HG03060 (cell line): Measurements from ENCODE around the gene KAZN.

Experiments used
- ATAC-seq: cut with Tn5 transposase; IDR thresholded peaks from one replicate; pipeline ENCODE4 v1.9.1; 2021; ENCODE audit warnings: low read depth, moderate number of reproducible peaks; ENCODE audit not compliant: unreplicated experiment

KAZN gene

DNA sequence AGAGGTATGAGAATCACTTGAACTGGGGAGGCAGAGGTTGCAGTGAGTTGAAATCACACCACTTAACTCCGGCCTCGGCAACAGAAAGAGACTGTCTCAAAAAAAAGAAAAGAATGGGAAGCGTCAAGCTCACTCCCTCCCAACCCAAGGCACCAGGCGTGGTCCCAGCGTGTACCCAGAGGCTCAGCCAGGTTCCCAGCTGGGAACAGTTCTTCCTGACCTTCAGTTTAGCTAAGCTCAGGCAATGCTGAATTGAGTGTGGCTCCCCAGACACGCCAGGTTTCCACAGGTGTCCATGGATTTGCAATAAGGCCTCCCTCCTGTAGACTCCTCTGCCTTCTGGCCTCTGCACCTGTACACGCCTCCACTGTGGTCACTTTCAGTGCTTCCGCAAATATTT lies 414.3 kb downstream of the KAZN start:
- no peak for ATAC-seq

DNA sequence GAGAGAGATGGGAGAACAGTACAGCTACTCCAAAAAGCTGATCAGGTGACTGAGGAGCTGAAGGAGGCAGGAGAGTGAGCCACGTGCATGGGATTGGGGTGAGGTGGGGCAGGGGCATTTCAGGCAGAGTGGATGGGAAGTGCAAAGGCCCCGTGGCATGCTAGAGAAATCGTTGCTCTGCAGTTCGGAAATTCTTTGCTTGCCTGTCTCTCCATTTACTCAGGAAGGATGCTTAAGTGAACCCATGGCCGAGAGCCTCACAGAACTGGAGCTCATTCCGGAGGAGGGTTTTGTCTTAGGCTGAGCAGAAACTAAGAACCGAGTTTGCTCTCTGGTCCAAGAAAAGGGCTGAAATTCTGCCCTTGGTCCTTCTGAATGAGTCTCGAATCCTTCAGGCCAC lies 415.3 kb downstream of the KAZN start:
- no peak for ATAC-seq

DNA sequence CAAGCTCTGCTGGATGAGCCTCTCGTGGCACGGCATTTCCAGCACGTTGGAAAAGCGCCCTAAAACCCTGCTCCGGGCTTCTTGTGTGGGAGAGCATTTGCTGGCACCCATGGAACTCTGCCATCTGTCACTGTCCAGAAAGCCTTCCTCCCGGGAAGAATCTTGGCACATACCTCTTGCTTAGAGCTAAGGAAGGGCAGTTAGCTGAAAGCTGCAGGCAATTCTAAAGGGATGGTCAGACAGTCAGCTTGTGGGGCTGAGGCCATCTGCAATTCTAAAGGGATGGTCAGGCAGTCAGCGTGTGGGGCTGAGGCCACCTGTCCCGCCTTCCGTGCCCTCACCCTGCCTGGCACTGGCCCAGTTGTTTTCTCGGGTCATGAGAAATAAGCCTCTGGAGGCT lies 416.0 kb downstream of the KAZN start:
- ATAC-seq, result no peak

DNA sequence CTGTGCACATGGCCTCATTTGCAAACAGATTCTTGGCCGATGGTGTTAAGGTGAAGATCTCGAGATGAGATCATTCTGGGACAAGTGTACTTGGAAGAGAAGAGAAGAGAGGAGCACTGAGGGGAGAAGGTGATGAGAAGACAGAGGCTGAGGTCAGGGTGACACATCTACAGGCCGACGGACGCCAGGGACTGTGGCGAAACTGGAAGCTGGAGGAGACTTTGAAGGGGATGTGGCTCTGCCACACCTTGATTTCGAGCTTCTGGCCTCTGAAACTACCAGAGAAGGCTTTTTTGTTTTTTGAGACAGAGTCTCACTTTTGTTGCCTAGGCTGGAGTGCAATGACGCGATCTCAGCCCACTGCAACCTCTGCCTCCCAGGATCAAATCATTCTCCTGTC lies 417.5 kb downstream of the KAZN start:
- no peak for ATAC-seq

DNA sequence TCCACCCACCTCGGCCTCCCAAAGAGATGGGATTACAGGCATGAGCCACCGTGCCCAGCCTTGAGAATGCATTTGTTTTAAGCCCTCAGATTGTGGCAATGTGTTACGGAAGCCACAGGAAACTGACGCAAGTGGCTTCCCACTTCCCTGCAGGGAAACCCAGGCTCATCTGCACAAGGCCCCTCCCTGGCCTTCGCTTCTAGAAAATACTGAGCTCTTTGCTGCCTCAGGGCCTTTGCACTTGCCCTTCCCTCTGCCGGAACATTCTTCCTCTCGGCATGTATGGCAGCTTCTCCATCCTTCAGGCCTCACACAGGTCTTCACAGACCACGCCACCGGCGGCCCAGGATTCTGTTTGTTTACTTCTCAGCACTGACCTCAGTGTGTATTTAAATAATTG lies 418.0 kb downstream of the KAZN start:
- no peak for ATAC-seq

DNA sequence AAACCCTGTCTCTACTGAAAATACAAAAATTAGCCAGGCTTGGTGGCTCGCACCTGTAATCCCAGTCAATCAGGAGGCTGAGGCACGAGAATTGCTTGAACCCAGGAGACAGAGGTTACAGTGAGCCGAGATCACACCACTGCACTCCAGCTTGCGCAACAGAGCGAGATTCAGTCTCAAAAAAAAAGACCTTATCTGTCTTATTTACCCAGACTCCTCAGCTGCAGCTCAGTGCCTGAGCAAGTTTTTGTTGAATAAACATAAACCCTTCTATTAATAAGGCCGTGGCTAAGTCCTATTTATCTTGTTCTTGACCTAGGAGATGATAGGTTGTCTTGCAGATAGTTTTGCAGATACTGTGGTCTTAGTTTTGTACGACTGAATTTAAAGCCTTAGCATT lies 418.6 kb downstream of the KAZN start:
- no peak for ATAC-seq

DNA sequence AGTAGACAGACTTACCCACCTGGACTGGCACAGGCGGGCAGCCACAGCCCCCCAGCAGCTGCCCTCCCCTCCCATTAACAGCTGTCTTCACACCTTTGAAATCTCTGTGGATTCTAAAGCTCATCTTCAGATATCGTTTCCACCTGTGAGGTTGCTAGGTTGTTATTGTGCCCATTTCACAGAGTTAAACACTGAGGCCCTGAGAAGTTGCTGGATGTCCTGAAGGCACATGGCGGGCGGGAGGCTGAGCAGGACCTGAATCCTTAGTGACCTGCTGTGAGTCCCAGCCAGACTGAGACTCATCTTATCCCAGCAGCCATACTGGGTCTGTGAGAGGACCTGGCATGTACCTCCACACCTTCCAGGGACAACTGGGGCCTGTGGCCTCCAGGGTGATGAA lies 420.3 kb downstream of the KAZN start:
- no peak for ATAC-seq

DNA sequence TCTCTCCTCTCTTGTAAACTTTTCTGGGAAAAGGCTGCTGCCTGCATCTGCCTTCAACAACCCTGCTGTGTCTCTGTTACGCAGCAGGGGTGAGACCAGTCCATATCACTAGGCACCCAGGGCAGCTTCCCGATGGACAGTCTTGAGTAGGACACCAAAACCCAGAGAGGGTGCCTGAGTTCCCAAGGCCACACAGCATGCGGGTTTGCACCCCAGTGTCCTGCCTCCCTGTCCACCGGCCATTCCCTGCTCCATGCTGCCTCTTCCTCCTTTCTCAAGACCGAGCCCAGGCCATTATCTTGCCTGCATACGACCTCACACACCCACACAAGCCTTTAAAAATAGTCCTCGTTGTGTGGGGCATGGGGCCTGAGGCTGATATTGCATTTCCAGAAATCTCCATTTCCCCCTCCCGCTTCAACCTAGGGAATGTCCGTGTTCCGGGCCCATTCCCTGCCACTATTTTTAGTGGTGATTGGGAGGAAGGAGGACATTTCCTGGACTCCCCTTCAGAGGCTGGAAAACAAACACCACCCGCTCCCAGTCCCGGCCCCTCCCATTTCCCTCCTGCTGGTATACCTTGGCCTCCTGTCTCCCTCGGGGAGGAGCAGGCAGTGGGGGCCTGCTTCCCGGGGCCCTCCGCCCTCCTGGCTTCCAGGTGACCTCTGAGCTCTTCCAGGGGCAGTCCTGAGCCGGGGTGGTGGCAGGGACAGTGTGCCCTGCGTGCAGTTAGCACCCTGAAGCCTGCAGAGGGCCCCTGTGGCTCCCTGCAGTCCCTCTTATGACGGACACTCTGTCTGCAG lies 422.7 kb downstream of the KAZN start:
- no peak for ATAC-seq

DNA sequence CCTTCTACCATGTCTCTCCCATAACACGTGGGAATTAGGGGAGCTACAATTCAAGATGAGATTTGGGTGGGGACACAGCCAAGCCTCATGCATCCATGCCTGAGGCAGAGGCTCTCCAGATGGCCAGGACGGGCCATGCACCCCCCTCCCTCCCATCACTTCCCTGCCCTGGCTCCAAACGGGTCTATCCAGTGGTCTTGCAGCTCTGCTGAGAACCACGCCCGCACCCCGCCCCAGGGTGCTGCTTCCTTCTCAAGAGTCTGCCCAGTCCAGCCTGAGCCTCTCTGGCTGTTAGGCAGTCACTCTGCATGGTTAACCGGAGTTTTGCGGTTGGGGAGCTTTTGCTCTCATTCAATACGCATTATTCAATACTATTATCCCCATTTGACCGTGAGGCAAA lies 423.6 kb downstream of the KAZN start:
- ATAC-seq, result no peak

DNA sequence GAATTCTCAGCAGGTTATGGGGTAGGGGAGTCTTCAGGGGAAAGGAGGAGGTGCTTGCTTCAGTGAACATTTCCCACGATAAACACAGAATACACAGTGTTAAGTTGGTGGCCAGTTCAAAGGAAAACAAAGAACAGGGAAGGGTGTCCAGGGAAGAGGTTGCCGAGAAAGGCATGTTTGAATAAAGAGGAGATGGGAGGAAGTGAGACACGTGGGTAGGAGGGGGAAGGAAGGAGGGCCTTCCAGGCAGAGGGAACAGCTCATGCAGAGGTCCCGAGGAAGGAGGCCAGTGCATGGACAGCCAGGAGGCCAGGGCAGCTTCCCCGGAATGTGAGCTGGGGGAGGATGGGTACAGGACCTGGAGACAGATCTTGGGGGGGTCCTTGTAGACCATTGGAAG lies 424.7 kb downstream of the KAZN start:
- no peak for ATAC-seq

DNA sequence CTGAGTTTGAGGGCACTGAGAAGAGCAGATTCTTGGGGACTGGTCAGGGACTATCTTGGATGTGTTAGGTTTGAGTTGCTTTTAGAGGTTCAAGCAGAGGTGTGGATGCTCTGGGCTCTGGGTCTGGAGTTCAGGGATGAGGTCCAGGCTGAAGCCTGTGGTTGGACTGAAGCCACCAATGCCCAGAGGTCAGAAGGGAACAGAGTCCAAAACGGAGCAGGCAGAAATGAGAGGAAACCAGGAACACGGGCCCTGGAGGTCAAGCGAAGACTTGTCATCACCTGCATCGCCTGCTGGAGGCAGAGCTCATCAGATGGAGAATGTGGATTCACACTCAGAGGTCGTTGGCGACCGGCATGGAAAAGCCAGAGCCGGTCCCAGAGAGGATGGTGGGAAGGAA lies 425.5 kb downstream of the KAZN start:
- ATAC-seq, result no peak

DNA sequence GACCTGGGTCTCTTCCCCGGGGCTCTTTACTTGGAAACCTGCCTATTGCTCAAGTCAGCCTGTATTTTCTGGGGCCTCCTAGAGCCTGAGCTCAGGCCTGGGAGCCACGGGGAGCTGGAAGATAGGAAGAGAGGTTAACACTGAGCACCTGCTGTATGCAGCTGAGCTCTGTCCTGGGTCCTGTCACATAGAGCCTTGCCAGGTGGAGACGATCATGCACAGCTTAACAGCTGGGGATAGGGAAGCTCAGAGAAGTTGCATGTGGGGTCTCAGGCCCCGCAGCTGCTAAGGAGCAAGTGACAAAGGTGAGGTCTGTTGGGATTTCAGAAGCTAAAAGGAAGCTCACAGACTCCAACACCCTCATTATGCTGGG lies 427.6 kb downstream of the KAZN start:
- no peak for ATAC-seq

DNA sequence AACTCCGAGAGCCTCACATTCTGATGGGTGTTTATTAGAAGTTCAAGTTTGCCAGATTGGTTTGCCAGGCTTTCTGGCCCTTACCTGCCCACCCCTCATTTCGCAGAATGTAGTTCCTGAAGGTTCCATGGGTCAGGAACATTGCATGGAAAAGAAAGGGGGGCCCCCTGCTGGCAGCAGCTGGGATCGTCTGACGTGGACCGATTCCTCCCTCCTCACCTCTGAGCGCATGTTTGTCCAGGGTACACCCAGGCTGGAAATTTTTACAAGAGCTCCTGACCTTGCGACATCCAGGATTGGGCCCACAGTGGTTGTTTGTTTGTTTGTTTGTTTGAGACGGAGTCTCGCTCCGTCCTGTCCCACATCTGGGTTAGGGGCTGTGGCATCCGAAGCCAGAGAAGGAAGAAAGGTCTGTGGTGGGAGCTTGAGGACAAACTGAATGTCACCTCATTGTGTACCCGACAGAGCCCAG lies 429.1 kb downstream of the KAZN start:
- no peak for ATAC-seq

DNA sequence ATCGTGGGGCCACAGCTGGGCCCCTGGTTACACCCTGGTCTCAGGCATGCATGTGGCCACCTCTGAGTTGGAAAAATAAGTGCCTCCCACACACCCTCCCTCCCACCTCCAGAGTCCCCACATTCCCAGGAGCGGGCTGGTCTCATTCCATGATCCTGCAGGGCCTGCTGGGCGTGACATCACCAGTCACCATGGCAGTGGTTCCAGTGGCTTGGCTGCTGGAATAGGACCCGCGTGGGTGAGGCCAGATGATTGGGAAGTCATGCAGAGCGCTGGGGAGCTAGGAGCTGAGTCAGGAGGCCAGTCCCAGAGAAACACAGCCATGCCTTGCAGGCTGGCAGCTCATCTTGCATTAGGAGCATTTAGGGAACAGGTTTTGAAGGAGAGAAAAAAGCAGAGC lies 429.6 kb downstream of the KAZN start:
- ATAC-seq, result no peak

DNA sequence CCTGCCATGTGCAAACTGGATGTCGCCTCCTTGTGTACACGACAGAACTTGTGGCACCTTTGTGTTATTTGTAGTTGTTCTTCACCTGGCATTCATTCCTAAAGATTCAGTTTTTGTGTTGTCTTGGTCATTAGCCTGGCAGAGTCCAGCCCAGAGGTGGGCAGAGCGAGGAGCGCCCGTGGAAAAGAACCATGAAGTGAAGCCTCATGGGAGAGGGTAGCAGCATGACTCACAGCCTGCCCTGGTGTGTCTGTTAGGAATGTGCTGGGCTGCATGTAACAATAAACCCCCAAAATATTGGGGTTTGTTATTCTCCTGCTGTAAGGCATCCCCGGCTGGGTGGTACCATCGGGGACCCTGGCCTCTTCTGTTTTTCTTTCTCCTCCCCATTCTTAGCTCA lies 430.1 kb downstream of the KAZN start:
- no peak for ATAC-seq

DNA sequence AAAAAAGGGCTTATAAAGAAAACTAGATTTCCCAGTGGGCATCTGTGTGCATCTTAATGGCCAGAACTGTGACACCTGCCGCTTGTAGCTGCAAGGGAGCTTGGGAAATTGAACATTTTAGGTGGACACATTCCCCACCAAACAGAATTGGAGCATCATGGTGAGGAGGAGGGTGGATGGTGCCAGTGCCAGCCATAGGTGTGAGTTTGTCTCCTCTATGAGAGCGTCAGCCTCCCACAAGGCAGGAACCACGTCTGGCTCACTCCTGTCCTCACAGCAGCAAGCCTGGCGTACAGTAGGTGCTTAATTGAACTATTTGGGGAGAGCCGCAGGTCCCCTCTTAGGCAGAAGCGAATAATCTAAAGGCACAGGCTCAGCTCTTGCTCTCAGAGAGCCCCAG lies 430.6 kb downstream of the KAZN start:
- ATAC-seq, result no peak

DNA sequence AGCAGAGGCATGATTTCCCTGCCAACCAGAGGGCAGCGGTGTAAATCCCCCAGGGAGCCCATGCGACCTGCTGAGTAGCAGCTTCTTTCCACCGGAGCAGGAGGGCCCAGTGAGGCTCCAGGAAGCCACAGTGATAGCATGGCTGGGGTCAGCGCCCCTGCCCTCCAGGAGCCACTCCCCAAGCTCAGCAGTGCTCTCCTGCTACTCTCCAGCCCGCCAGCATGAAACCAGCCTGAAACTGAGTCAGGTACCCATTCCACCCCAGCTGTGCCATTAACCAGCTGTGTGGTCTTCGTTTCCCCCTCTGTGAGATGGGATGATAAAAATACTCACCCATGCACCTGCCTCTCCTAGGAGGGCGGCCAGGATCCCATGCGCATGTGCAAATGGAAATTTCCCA lies 431.3 kb downstream of the KAZN start:
- no peak for ATAC-seq

DNA sequence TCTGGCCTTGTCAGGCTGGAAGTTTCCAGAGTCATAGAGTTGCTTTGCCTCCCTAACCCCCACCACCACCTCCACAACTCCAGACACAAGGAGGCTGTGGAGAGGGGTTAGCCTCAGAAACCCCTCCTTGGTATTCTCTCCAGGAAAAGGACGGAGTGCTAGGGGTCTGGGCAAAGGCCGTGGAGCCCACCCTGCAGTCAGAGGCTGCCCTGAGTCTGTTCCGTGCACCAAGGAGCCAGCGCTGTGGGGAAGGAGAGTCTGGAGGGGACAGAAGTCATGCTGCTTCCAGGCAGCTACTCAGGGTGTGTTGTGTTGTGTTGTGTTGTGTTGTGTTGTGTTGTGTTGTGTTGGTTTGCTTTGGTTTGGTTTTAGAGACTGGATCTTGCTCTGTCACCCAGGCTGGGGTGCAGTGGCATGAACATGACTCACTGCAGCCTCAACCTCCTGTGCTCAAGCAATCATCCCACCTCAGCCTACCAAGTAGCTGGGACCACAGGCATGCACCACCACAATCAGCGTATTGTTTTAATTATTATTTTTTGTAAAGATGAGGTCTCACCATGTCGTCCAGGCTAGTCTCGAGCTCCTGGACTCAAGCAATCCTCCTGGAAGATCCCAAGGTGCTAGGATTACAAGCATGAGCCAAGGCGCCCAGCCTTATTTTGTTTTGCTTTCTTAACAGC lies 432.9 kb downstream of the KAZN start:
- no peak for ATAC-seq

DNA sequence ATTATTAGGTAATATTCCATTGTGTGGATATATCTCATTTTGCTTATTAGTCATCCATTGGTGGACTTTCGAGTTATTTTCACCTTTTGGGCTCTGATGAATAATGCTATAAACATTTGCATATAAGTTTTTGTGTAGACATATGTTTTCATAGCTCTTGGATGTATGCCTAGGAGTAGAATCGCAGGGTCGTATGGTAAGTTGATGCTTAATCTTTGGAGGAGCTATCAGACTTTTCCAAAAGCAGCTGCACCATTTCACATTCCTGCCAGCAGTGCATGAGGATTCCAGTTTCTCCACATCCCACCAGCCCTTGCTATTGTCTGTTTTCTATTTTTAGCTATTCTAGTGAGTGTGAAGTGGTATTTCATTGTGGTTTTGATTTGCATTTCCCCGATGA lies 434.8 kb downstream of the KAZN start:
- ATAC-seq, result no peak

DNA sequence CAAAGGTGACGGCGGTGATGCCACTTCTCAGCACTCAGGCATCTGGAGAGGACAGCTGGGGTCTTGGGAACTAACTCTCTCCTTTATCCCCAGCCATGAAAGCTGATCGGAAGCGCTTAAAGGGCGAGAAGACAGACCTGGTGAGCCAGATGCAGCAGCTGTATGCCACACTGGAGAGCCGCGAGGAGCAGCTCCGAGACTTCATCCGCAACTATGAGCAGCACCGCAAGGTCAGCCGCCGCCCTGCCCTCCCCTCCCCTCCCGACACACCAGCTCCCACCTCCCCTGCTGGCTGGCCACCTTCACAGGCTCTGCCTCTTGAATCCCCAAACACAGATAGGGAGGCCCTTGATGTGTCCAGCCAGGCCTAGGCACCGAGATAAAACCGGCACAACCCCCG lies 436.2 kb downstream of the KAZN start:
- ATAC-seq, result no peak

DNA sequence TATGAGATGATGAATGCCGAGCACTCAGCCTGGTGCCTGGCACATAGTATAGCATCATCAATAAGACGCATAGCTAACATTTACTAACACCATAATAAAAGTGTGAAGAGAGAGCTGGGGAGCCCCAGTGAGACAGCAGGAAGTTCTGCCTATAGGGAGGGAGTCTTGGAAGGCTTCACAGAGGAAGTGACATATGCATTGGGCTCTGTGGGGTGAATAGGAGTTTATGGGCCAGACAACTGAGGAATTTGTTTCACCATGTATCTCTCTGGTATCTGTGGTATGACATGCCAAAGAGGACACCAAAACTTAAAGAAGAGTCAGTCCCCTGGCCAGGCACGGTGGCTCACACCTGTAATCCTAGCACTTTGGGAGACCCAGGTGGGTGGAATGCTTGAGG lies 436.8 kb downstream of the KAZN start:
- ATAC-seq, result no peak

DNA sequence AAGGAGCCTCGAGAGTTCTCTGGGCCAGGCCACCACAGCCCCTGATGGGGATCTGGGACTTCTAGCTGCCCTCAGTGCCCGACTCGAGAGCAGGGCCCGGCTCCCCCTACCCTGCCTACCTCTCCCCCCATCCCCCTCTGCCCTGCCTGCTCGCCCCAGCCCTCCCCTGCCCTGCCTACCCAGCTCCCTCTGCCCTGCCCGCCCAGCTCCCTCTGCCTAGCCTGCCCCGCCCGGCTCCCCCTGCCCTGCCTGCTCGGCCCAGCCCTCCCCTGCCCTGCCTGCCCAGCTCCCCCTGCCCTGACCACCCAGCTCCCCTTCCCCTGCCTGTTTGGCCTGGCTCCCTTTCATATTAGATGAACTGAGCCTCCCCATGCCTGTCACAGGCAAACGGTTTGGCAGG lies 437.6 kb downstream of the KAZN start:
- ATAC-seq, result no peak
